ENCODE measurements around the gene SAP25. TPM values are rescaled to one million over a fixed set of nuclear protein-coding genes. Genes with fewer than 3 reads are reported as not detected.
A peak's percentile ranks its signal among the peaks of the same experiment; 100 is the strongest.

SAP25 gene
- total and polyA plus RNA-seq, 2 experiments from 2014 or later = 3.8 to 4.1 TPM

DNA sequence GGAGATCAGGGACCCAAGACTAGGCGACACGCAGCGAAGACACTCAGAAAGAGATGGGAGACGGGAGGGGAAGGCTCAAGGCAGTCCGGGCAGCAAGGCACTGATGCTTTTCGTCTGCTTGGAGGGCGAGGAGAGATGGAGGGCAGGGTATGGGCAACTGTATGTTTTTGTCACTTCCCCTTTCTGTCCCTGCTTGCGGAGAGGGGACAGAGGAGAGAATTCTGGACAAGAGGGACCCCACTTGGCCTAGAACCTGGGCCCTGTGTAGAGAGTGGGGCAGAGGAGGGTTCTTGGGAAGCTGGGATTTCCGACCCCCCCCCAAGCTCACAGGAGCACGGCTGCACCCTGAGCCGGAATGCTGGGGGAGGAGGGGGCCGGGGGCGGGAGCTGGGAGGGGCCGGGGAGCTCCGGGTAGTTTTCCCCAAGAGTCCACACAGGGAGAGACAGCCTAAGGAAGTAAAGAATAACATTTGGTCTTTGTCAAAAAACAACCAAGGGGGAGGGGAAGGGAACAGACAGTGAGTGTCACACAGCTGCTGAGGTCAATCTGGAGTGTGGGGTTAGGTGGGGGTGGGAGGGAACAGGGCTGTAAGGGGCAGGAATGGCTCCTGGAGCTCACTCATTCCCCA is 10.5 kb upstream of the SAP25 start:
- peaks cover 21% of the 10 kb centered on the region for H3K79me2 ChIP-seq (replicated peaks; ENCODE audit: insufficient read depth)
- H3K27ac ChIP-seq (ENCODE audit: low read depth) = peak overlapping the region; percentile 99; the same call in 1 of the 2 replicates
- H3K4me2 ChIP-seq = peak overlapping the region; percentile 86
- H3F3A ChIP-seq (replicated peaks; ENCODE audit: low read depth) = peaks cover 20% of the 10 kb centered on the region
- Mint-ChIP-seq H3K4me1 (peaks cover 31% of the 10 kb centered on the region), H3K4me3 (peak overlapping the region; percentile 91), H3K27me3 (ENCODE audit: insufficient read depth, low read depth, poor library complexity) (peaks cover 27% of the 10 kb centered on the region), H3K9me3 (no peaks in the 10 kb centered on the region), H3K27ac (peak overlapping the region; percentile 97), H3K36me3 (ENCODE audit: low read depth) (no peaks in the 10 kb centered on the region; the same call in 1 of the 3 replicates)
- H2AFZ ChIP-seq = no peak overlapping the region
- H3K9me2 ChIP-seq (ENCODE audit: insufficient read depth) = no peaks in the 10 kb centered on the region
- TF ChIP-seq STAT1 (IDR thresholded peaks at IDR 0.05; ENCODE audit: unreplicated experiment) = no peak
- no peak for TF ChIP-seq EZH2phosphoT487 (IDR thresholded peaks at IDR 0.05; ENCODE audit: unreplicated experiment)
- TF ChIP-seq JUNB (IDR thresholded peaks at IDR 0.05; ENCODE audit: unreplicated experiment) = no peak
- TF ChIP-seq, protein P1, sequence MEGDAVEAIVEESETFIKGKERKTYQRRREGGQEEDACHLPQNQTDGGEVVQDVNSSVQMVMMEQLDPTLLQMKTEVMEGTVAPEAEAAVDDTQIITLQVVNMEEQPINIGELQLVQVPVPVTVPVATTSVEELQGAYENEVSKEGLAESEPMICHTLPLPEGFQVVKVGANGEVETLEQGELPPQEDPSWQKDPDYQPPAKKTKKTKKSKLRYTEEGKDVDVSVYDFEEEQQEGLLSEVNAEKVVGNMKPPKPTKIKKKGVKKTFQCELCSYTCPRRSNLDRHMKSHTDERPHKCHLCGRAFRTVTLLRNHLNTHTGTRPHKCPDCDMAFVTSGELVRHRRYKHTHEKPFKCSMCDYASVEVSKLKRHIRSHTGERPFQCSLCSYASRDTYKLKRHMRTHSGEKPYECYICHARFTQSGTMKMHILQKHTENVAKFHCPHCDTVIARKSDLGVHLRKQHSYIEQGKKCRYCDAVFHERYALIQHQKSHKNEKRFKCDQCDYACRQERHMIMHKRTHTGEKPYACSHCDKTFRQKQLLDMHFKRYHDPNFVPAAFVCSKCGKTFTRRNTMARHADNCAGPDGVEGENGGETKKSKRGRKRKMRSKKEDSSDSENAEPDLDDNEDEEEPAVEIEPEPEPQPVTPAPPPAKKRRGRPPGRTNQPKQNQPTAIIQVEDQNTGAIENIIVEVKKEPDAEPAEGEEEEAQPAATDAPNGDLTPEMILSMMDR (conservative IDR thresholded peaks at IDR 0.05; ENCODE audit: low read depth in 2 of 2) = no peak
- TF ChIP-seq, protein P2, sequence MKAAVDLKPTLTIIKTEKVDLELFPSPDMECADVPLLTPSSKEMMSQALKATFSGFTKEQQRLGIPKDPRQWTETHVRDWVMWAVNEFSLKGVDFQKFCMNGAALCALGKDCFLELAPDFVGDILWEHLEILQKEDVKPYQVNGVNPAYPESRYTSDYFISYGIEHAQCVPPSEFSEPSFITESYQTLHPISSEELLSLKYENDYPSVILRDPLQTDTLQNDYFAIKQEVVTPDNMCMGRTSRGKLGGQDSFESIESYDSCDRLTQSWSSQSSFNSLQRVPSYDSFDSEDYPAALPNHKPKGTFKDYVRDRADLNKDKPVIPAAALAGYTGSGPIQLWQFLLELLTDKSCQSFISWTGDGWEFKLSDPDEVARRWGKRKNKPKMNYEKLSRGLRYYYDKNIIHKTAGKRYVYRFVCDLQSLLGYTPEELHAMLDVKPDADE (IDR thresholded peaks at IDR 0.05) = no peak
- TF ChIP-seq, protein P3, sequence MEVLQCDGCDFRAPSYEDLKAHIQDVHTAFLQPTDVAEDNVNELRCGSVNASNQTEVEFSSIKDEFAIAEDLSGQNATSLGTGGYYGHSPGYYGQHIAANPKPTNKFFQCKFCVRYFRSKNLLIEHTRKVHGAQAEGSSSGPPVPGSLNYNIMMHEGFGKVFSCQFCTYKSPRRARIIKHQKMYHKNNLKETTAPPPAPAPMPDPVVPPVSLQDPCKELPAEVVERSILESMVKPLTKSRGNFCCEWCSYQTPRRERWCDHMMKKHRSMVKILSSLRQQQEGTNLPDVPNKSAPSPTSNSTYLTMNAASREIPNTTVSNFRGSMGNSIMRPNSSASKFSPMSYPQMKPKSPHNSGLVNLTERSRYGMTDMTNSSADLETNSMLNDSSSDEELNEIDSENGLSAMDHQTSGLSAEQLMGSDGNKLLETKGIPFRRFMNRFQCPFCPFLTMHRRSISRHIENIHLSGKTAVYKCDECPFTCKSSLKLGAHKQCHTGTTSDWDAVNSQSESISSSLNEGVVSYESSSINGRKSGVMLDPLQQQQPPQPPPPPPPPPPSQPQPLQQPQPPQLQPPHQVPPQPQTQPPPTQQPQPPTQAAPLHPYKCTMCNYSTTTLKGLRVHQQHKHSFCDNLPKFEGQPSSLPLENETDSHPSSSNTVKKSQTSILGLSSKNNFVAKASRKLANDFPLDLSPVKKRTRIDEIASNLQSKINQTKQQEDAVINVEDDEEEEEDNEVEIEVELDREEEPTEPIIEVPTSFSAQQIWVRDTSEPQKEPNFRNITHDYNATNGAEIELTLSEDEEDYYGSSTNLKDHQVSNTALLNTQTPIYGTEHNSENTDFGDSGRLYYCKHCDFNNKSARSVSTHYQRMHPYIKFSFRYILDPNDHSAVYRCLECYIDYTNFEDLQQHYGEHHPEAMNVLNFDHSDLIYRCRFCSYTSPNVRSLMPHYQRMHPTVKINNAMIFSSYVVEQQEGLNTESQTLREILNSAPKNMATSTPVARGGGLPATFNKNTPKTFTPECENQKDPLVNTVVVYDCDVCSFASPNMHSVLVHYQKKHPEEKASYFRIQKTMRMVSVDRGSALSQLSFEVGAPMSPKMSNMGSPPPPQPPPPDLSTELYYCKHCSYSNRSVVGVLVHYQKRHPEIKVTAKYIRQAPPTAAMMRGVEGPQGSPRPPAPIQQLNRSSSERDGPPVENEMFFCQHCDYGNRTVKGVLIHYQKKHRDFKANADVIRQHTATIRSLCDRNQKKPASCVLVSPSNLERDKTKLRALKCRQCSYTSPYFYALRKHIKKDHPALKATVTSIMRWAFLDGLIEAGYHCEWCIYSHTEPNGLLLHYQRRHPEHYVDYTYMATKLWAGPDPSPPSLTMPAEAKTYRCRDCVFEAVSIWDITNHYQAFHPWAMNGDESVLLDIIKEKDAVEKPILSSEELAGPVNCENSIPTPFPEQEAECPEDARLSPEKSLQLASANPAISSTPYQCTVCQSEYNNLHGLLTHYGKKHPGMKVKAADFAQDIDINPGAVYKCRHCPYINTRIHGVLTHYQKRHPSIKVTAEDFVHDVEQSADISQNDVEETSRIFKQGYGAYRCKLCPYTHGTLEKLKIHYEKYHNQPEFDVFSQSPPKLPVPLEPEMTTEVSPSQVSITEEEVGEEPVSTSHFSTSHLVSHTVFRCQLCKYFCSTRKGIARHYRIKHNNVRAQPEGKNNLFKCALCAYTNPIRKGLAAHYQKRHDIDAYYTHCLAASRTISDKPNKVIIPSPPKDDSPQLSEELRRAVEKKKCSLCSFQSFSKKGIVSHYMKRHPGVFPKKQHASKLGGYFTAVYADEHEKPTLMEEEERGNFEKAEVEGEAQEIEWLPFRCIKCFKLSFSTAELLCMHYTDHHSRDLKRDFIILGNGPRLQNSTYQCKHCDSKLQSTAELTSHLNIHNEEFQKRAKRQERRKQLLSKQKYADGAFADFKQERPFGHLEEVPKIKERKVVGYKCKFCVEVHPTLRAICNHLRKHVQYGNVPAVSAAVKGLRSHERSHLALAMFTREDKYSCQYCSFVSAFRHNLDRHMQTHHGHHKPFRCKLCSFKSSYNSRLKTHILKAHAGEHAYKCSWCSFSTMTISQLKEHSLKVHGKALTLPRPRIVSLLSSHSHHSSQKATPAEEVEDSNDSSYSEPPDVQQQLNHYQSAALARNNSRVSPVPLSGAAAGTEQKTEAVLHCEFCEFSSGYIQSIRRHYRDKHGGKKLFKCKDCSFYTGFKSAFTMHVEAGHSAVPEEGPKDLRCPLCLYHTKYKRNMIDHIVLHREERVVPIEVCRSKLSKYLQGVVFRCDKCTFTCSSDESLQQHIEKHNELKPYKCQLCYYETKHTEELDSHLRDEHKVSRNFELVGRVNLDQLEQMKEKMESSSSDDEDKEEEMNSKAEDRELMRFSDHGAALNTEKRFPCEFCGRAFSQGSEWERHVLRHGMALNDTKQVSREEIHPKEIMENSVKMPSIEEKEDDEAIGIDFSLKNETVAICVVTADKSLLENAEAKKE (CRISPR knock-in tag; IDR thresholded peaks at IDR 0.05) = no peak
- TF ChIP-seq POLR2AphosphoS5 (IDR thresholded peaks at IDR 0.05; ENCODE audit: low read depth) = no peak
- TF ChIP-seq ZNF331 (CRISPR knock-in tag; IDR thresholded peaks at IDR 0.05; ENCODE audit: low read depth) = no peak
- TF ChIP-seq, protein P4, sequence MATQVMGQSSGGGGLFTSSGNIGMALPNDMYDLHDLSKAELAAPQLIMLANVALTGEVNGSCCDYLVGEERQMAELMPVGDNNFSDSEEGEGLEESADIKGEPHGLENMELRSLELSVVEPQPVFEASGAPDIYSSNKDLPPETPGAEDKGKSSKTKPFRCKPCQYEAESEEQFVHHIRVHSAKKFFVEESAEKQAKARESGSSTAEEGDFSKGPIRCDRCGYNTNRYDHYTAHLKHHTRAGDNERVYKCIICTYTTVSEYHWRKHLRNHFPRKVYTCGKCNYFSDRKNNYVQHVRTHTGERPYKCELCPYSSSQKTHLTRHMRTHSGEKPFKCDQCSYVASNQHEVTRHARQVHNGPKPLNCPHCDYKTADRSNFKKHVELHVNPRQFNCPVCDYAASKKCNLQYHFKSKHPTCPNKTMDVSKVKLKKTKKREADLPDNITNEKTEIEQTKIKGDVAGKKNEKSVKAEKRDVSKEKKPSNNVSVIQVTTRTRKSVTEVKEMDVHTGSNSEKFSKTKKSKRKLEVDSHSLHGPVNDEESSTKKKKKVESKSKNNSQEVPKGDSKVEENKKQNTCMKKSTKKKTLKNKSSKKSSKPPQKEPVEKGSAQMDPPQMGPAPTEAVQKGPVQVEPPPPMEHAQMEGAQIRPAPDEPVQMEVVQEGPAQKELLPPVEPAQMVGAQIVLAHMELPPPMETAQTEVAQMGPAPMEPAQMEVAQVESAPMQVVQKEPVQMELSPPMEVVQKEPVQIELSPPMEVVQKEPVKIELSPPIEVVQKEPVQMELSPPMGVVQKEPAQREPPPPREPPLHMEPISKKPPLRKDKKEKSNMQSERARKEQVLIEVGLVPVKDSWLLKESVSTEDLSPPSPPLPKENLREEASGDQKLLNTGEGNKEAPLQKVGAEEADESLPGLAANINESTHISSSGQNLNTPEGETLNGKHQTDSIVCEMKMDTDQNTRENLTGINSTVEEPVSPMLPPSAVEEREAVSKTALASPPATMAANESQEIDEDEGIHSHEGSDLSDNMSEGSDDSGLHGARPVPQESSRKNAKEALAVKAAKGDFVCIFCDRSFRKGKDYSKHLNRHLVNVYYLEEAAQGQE (IDR thresholded peaks at IDR 0.05; ENCODE audit: unreplicated experiment) = no peak
- H3K27me3 ChIP-seq (ENCODE audit: insufficient read depth) = peaks cover 8% of the 10 kb centered on the region; the same call in 1 of the 2 replicates
- ATAC-seq (no peak), DNase-seq (ENCODE audit: low spot score) (no peak)
- H4K20me1 ChIP-seq (replicated peaks; ENCODE audit: insufficient read depth) = peaks cover 8% of the 10 kb centered on the region; the same call in 1 of the 2 replicates
- peaks cover 21% of the 10 kb centered on the region for H3K4me1 ChIP-seq (ENCODE audit: insufficient read depth)
- 0 out of 2 replicates have a peak, but pooled peaks cover 4% of the 10 kb centered on the region for H3K36me3 ChIP-seq (ENCODE audit: insufficient read depth)
- peak overlapping the region; percentile 98 for H3K4me3 ChIP-seq
